Omental fat pad (tissue), 4 donors: ENCODE results near the gene DGCR8. TPM values are rescaled to one million over a fixed set of nuclear protein-coding genes. Genes with fewer than 3 reads are reported as not detected.

Experiments used
- ATAC-seq: fragments of 150-250 bp; one replicate; pipeline ENCODE4 v1.9.1; 2016; ENCODE audit warnings: mild to moderate bottlenecking, moderate library complexity; ENCODE audit not compliant: low FRiP score
- DNase-seq: peaks from one replicate; pipeline ENCODE4 v3.0.0-alpha.2; 2019; ENCODE audit warnings: low spot score
- total RNA-seq, 4 donors: library from RNA; depleted of rRNA; stranded (reverse); fragments of >200 nt; gene quantifications; one replicate each; pipeline ENCODE4 v1.1.0, GENCODE V29; 2016
- TF ChIP-seq, protein P1 (sequence below), 3 donors: fragments of 450-650 bp; IDR thresholded peaks; one replicate each; pipeline ENCODE4 v1.5.1; 2016 to 2017; ENCODE audit warnings: antibody characterized with exemption in 3 of 3, mild to moderate bottlenecking in 3 of 3, moderate library complexity in 2 of 3

The DGCR8 gene
- total RNA-seq, 4 donors from 2014 or later, result 16.9 to 33.5 (median 24.1) TPM

DNA sequence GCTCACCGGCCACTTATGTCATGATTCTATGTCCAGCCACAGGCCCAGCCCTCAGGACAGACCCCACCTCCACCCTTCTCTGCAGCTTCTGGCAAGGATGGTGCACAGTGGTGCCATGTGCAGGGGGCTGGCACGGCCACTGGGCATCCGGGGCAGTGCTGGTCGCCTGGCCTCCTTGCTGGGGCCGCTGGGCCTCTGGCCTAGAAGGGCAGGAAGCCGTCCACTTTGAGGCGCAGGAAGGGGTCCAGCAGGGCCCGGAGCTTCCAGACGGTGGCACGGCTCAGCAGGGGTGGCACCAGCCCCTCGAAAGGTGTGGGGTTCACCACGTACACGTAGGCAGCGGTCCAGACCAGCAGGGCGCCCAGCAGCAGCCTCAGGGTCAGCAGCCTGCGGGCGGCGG is 68.4 kb downstream of the DGCR8 start:
- DNase-seq (no peak), ATAC-seq (no peak)
- TF ChIP-seq, protein P1, sequence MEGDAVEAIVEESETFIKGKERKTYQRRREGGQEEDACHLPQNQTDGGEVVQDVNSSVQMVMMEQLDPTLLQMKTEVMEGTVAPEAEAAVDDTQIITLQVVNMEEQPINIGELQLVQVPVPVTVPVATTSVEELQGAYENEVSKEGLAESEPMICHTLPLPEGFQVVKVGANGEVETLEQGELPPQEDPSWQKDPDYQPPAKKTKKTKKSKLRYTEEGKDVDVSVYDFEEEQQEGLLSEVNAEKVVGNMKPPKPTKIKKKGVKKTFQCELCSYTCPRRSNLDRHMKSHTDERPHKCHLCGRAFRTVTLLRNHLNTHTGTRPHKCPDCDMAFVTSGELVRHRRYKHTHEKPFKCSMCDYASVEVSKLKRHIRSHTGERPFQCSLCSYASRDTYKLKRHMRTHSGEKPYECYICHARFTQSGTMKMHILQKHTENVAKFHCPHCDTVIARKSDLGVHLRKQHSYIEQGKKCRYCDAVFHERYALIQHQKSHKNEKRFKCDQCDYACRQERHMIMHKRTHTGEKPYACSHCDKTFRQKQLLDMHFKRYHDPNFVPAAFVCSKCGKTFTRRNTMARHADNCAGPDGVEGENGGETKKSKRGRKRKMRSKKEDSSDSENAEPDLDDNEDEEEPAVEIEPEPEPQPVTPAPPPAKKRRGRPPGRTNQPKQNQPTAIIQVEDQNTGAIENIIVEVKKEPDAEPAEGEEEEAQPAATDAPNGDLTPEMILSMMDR (IDR thresholded peaks at IDR 0.05), result no peak

DNA sequence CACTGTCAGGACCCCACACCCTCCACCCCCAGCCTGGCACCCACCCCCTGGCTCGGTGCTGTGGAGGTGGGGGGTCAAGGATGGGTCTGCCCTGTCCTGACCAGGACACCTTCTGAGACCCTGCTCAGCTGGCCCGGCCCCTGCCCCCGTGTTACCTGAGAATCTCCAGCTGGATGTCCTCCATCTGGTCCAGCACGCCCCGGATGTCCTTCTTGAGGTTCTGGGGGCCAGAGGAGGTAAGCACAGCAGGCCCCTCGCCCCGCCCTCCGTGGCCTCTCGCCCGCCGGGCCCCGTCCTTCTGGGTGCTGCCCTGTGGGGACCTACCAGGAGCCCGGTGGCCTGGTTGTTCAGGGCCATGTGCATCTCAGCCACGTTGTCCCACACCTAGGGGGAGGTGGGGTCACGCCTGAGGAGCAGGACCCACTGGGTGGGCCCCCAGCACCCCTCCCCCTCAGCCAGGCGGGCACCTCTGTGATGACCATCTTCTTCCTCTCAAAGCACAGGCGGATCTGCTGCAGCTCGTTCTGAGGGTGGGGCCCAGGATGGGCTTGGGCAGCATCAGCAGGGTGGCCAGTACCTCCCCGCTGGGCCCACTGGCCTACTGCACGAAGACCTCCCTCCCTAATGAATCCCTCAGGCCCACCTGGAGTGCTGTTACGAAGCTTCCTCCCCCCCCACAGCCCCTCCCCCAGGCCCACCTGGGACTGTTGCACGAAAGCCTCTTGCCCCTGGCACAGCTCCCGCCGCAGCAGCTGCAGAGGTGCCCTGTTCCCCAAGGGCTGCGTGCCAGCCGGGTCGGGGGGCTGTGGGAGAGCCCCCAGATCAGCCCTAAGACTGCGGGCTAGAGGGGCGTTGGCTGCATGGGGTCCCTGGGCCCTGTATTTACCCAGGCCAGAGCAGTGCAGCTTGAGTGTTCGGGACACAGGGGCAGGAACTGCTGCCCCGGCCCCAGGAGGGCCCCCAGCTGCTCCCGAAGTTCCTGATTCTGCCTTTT is 69.5 kb downstream of the DGCR8 start:
- DNase-seq (no peak), ATAC-seq (no peak)
- TF ChIP-seq, protein P1 (IDR thresholded peaks at IDR 0.05), result no peak

DNA sequence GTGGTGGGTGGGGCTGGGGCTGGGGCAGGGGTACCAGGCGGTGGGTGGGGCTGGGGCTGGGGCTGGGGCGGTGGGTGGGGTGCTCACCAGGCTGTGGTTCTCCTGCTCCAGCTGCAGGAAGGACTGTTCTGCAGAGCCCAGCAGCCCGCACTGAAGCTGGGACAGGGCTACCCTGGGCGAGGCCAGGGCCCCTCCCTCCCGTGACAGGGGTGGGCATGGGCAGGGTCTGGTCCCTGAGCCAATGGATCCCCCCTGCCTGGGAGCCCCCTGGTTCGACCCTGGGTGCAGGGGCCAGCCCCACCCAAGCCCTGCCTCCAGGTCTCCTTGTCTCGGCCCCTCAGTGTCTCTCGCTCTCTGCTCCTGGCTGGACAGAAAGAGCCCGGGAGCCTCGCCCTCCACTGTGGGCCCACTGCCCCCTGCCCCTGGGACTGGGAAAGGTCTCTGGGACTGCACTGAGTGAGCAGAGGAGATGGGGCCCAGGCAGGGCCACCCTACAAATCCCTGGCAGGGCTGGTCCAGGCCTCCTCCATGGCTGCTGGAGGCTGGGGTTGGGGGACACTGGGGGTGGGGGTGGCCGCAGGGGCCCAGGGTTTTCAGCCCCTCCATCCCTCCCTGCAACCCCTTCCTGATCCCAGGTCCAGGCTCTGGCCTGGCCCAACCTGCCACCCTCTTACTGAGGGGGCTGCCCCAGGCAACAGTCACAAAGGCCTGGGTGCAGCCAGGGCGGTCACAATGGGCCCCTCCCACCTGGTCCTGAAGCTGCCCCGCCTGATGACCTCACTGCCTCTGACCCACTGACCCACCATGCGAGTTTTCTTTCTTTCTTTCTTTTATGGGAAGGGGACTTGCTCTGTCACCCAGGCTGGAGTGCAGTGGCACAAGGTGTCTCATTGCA is 70.6 kb downstream of the DGCR8 start, which contains the start of gene CCDC188:
Gene CCDC188 (minus strand): TSS at position 675 of the 895 bp plus-strand sequence. CDS start 69 bp downstream, at position 606.
- no peak for DNase-seq
- TF ChIP-seq, protein P1 (IDR thresholded peaks at IDR 0.05), result no peak
- ATAC-seq, result no peak

DNA sequence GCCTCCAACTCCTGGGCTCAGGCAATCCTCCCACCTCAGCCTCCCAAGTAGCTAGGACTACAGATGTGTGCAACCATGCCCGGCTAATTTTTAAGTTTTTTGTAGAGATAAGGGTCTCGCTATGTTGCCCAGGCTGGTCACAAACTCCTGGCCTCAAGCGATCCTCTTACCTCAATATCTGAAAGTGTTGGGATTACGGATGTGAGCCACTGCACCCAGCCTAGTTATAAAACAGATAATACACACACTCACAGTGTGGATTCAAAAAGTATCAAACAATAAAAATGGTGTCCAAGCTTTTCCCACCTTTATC is 71.2 kb downstream of the DGCR8 start:
- DNase-seq, result no peak
- TF ChIP-seq, protein P1 (IDR thresholded peaks at IDR 0.05), result no peak
- ATAC-seq, result no peak

DNA sequence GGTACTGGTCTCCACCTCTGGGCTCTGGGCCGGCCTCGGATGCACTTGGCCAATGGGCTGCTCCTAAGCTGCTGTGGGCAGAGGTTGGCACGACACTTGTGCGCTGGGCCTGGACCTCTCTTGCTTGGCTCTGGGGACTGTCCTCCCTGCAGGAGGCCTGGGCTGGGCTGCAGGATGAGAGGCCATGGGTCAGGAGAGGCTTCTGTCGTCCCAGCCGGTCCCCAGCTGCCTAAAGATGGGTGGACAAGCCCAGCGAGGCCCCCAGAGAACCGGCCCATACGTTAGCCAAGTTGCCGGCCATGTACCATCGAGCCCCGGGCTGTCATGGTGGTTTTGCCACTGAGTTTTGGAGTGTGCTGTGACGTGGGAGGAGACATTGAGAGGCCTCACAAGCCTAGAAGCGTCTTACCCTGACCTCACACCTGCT is 72.4 kb downstream of the DGCR8 start:
- ATAC-seq, result no peak
- TF ChIP-seq, protein P1 (IDR thresholded peaks at IDR 0.05), result no peak

DNA sequence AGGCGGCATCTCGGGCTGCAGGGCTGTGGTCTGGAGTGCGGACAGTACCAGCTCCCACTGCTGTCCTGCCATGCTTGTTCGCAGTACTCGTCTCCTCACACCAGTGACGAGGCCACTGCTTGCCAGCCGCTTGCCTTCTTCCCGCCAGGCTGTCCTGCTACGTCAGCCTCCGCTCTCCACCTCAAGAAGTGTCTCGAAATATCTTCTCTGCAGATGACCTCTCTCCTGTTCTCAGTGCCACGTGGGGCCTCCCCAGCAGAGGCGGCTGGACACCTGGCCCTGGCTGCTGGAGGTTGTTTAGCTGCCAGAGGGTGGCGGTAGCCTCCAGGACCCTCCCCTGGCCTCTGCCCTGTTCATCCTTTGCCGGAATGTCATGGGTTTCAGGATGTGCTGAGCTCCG is 73.9 kb downstream of the DGCR8 start:
- ATAC-seq, result no peak
- no peak for DNase-seq
- TF ChIP-seq, protein P1 (IDR thresholded peaks at IDR 0.05), result no peak

More for the DNA sequence above, 72.4 kb downstream of the DGCR8 start:
- DNase-seq, result no peak
